Putamen (tissue), 1 donor: ENCODE results near the gene KCNMB3.
"Not testable (repeated sequence)": the region's sequence is repeated elsewhere in the genome, so short reads cannot be mapped to it uniquely, and the experiment has no call there.

ENCODE experiments used
- DNase-seq: peaks from one replicate; pipeline ENCODE4 v3.0.0-alpha.2; 2016; ENCODE audit warnings: low spot score

Gene KCNMB3

GRCh38 chr3:179250803-179251476 lies at the start of gene KCNMB3:
Gene KCNMB3, minus strand, starts transcription at chr3:179251114. Its CDS starts 124 bp downstream, at chr3:179250990.
- no peak for DNase-seq

- DNase-seq = no peak
Measured at GRCh38 chr3:179299999-179300613, 49.2 kb upstream of the KCNMB3 start.

- no peak for DNase-seq
Measured at GRCh38 chr3:179299316-179299715, 48.4 kb upstream of the KCNMB3 start.

GRCh38 chr3:179297971-179298725 lies 47.2 kb upstream of the KCNMB3 start:
- no peak for DNase-seq

GRCh38 chr3:179292450-179292849 lies 41.5 kb upstream of the KCNMB3 start:
- DNase-seq = no peak

GRCh38 chr3:179289295-179289694 lies 38.4 kb upstream of the KCNMB3 start:
- DNase-seq = no peak

GRCh38 chr3:179288845-179289244 lies 37.9 kb upstream of the KCNMB3 start:
- no peak for DNase-seq

- no peak for DNase-seq
Measured at GRCh38 chr3:179286331-179286730, 35.4 kb upstream of the KCNMB3 start.

- no peak for DNase-seq
Measured at GRCh38 chr3:179281825-179282224, 30.9 kb upstream of the KCNMB3 start.

GRCh38 chr3:179279837-179280236 lies 28.9 kb upstream of the KCNMB3 start:
- no peak for DNase-seq

GRCh38 chr3:179278932-179279693 lies 28.2 kb upstream of the KCNMB3 start:
- DNase-seq = no peak

- no peak for DNase-seq
Measured at GRCh38 chr3:179278151-179278550, 27.2 kb upstream of the KCNMB3 start.

GRCh38 chr3:179276743-179277142 lies 25.8 kb upstream of the KCNMB3 start:
- no peak for DNase-seq

GRCh38 chr3:179276001-179276400 lies 25.1 kb upstream of the KCNMB3 start:
- DNase-seq = no peak

- DNase-seq = not testable (repeated sequence)
Measured at GRCh38 chr3:179274434-179274833, 23.5 kb upstream of the KCNMB3 start.

- DNase-seq = no peak
Measured at GRCh38 chr3:179272385-179272784, 21.5 kb upstream of the KCNMB3 start.

GRCh38 chr3:179269152-179269707 lies 18.3 kb upstream of the KCNMB3 start:
- DNase-seq = no peak

GRCh38 chr3:179268400-179269051 lies 17.6 kb upstream of the KCNMB3 start:
- DNase-seq = no peak

- no peak for DNase-seq
Measured at GRCh38 chr3:179266701-179267211, 15.8 kb upstream of the KCNMB3 start.

- DNase-seq = no peak
Measured at GRCh38 chr3:179265875-179266274, 15.0 kb upstream of the KCNMB3 start.

GRCh38 chr3:179265092-179265491 lies 14.2 kb upstream of the KCNMB3 start:
- no peak for DNase-seq
